KOPT-K1 (cell line): ENCODE measurements around the gene MRPL52.

Experiments used
- H3K27ac ChIP-seq: fragments of 200-600 bp; sonication (generic); 2 replicates; pipeline ENCODE4 v1.5.1; 2016; ENCODE audit warnings: antibody characterized with exemption, mild to moderate bottlenecking, low read depth, low read length; ENCODE audit not compliant: poor library complexity, severe bottlenecking
- H3K36me3 ChIP-seq: fragments of 200-600 bp; sonication (generic); 2 replicates; pipeline ENCODE4 v1.5.1; 2017; ENCODE audit warnings: antibody characterized with exemption, mild to moderate bottlenecking, low read length, moderate library complexity; ENCODE audit not compliant: insufficient read depth
- H3K9me3 ChIP-seq: fragments of 200-600 bp; sonication (generic); 2 replicates; pipeline ENCODE4 v1.5.1; 2017; ENCODE audit warnings: antibody characterized with exemption, low read length, mild to moderate bottlenecking; ENCODE audit not compliant: insufficient read depth, poor library complexity, severe bottlenecking

Gene MRPL52

DNA sequence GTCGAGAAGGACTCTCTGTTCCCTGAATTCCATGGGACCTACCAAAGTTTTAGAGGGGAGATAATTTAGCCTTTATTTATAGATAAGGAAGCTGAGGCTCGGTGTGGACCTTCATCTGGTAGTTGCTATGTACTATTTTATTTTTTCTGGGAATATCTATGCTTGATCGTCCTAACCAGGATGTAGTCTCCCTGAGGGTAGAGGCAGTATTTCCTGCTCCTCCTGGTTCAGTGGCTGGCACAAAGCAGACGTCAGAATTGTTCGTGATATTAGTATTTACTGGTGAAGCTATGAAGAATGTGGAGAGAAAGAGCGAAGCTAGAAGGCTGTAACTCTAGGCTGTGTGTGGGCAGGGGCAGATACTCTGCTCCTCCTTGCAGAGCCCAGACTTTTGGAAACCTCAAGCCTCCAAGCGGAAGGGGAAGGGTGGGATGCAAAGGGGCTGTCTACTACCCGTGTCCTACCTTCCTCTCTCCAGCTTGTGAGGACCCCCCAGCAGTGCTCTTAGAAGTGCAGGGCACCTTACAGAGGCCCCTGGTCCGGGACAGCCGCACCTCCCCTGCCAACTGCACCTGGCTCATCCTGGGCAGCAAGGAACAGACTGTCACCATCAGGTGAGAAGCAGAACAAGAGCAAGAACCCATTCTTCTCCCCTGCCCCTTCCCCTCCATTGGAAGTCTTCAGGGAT, 43.3 kb downstream of the MRPL52 start:
- H3K36me3 ChIP-seq, result peaks cover 30% of the 10 kb centered on the region; the same call in 1 of the 2 replicates
- H3K27ac ChIP-seq, result no peak overlapping the region
- no peaks in the 10 kb centered on the region for H3K9me3 ChIP-seq

DNA sequence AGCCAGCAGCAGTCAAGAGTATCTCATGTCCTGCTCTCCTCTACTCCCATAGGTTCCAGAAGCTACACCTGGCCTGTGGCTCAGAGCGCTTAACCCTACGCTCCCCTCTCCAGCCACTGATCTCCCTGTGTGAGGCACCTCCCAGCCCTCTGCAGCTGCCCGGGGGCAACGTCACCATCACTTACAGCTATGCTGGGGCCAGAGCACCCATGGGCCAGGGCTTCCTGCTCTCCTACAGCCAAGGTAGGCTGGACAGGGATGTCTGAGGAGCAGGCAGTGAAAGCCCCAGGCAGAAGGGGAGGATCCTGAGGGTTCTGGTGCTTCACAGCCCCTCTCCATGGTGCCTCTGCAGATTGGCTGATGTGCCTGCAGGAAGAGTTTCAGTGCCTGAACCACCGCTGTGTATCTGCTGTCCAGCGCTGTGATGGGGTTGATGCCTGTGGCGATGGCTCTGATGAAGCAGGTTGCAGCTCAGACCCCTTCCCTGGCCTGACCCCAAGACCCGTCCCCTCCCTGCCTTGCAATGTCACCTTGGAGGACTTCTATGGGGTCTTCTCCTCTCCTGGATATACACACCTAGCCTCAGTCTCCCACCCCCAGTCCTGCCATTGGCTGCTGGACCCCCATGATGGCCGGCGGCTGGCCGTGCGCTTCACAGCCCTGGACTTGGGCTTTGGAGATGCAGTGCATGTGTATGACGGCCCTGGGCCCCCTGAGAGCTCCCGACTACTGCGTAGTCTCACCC, 45.5 kb downstream of the MRPL52 start:
- Histone ChIP-seq H3K9me3 (no peaks in the 10 kb centered on the region), H3K36me3 (peaks cover 30% of the 10 kb centered on the region; the same call in 1 of the 2 replicates), H3K27ac (no peak overlapping the region)

DNA sequence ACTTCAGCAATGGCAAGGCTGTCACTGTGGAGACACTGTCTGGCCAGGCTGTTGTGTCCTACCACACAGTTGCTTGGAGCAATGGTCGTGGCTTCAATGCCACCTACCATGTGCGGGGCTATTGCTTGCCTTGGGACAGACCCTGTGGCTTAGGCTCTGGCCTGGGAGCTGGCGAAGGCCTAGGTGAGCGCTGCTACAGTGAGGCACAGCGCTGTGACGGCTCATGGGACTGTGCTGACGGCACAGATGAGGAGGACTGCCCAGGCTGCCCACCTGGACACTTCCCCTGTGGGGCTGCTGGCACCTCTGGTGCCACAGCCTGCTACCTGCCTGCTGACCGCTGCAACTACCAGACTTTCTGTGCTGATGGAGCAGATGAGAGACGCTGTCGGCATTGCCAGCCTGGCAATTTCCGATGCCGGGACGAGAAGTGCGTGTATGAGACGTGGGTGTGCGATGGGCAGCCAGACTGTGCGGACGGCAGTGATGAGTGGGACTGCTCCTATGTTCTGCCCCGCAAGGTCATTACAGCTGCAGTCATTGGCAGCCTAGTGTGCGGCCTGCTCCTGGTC, 46.1 kb downstream of the MRPL52 start:
- Histone ChIP-seq H3K9me3 (no peaks in the 10 kb centered on the region), H3K36me3 (peaks cover 30% of the 10 kb centered on the region; the same call in 1 of the 2 replicates), H3K27ac (no peak overlapping the region)

DNA sequence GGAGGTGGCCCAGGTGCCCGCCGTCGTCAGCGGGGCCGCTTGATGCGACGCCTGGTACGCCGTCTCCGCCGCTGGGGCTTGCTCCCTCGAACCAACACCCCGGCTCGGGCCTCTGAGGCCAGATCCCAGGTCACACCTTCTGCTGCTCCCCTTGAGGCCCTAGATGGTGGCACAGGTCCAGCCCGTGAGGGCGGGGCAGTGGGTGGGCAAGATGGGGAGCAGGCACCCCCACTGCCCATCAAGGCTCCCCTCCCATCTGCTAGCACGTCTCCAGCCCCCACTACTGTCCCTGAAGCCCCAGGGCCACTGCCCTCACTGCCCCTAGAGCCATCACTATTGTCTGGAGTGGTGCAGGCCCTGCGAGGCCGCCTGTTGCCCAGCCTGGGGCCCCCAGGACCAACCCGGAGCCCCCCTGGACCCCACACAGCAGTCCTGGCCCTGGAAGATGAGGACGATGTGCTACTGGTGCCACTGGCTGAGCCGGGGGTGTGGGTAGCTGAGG, 47.4 kb downstream of the MRPL52 start:
- Histone ChIP-seq H3K36me3 (peaks cover 30% of the 10 kb centered on the region; the same call in 1 of the 2 replicates), H3K27ac (no peak overlapping the region), H3K9me3 (no peaks in the 10 kb centered on the region)

DNA sequence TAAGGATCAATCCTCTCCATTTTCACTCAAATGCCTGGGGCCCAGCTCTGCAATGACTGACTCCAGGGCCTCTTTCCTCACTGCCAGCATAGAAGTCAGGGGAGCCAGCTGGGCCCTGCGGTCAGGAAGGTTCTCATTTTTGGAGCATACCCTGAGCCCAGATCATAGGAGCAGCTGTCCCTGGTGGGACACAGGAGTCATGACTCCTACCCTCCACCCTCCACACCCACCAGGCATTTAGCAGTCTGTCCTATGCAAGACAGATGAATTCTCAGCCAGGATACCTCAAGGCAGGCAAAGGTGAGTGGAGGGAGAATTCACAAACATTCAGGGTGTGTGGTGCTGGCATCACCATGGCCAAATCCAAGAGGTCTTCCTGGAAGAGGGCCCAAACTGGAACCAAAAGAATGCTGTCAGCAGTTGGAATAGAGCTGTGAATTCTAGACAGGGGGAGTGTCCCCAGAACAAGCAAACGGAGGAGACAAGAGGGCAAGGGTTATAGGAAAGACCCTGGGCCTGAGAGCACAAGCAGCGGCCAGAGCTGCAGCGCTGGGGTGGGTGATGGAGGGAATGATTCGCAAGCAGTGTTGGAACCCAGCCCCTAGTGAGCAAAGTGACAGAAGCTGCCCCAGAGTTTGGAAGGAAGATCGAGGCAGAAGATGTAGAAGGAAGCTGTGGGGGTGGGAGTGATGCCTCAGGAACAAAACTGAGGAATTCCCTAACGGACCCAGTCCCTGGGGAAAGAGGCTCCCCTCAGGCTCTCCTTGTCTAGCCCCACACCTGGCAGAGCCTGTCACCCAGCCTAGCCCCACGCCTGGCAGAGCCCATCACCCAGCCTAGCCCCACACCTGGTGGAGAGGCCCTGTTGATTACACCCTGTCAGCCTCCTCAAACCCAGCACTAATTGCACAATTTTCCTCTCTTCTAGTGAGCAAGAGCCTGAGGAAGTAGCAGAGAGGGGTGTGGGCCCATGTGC, 48.9 kb downstream of the MRPL52 start:
- no peaks in the 10 kb centered on the region for H3K9me3 ChIP-seq
- H3K27ac ChIP-seq, result no peak overlapping the region
- H3K36me3 ChIP-seq, result peaks cover 29% of the 10 kb centered on the region; the same call in 1 of the 2 replicates

DNA sequence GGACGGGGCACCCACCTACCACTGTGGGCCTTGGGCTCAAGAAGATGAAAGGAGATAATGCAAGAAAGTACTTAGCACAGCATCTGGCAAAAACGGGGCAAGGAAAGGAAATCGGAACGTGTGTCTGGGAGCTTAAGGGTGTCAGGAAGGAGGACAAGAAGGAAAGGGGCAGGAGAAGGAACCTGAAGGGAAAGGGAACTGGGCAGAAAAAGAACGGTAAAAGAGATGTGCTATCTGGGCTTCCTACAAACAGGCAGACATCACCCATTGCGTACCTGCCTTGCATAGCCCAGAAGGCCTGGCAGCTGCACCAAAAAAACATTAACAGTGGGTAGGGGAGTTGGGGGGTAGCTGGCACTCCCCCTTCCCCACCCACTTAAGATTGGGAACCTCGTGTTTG, 52.4 kb downstream of the MRPL52 start:
- H3K27ac ChIP-seq, result no peak overlapping the region
- H3K36me3 ChIP-seq, result no peaks in the 10 kb centered on the region
- no peaks in the 10 kb centered on the region for H3K9me3 ChIP-seq

DNA sequence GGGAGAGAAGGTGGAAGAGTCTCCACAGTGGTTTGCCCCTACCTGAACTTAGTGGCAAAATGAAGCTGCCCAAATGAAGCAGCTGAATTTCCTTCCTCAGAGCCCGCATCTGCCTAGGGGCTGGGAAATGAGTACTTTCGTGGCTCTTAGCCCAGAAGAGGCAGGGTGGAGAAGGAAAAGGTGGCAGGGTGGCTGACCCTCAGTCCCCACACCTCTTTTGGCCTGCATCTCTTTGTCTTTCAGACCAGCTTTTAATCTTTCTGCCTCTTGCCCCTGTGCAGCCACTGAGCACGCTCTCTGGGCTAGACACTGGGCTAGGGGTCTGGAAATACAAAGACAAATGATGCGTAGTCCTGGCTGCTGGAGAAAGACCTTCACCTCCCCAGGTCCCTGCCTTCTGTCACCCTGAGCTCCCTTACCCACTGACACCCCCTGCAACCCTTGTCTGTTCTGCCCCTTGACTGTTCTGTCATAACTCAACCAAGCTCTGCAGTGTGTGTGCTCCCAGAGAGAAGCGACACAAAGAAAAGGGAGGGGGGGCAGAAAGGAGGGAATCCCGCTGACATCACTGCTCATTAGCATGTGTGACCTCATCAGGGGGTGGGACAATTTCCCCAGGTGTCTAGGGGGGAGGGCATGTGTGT, 53.0 kb downstream of the MRPL52 start:
- Histone ChIP-seq H3K27ac (no peak overlapping the region), H3K36me3 (no peaks in the 10 kb centered on the region), H3K9me3 (no peaks in the 10 kb centered on the region)

DNA sequence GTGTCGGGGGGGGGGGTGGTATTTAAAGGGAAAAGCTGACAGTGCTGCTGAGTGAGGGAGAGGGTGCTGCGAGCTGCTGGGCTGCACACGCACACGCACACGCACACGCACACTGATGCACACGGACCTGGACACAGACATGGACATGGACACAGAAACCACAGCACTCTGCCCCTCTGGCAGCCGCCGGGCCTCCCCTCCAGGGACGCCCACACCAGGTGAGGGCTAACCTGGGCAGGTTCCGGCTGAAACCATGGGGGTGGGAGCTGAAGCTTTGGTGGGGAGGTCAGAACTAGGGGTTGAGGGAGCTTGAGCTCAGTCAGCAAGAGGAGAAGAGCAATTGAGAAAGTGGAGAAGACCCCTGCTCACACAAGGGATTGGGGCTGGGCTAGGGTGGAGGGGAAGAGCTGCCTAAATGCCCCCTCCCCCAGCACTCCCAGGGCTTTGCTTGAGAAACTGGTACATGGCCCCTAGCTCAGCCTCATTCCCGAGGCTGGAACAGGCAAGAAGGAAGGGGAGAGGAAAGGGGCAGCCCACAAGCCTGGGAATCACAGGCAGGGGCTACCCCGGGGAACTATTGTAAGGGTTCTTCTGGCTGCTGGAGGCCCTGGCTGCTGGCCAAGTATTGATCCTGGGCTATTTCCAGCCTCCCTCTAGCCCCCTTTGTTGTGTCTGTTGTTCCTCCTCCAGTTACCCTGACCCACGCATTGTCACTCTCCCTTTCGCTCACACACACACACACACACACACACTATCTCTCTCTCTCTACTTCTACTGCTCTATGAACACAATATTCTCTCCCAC, 53.7 kb downstream of the MRPL52 start, which contains the start of gene REM2:
Gene REM2, plus strand, starts transcription at position 50 of the 804 bp plus-strand sequence. Its CDS starts 66 bp downstream, at position 116.
- H3K9me3 ChIP-seq, result no peaks in the 10 kb centered on the region

DNA sequence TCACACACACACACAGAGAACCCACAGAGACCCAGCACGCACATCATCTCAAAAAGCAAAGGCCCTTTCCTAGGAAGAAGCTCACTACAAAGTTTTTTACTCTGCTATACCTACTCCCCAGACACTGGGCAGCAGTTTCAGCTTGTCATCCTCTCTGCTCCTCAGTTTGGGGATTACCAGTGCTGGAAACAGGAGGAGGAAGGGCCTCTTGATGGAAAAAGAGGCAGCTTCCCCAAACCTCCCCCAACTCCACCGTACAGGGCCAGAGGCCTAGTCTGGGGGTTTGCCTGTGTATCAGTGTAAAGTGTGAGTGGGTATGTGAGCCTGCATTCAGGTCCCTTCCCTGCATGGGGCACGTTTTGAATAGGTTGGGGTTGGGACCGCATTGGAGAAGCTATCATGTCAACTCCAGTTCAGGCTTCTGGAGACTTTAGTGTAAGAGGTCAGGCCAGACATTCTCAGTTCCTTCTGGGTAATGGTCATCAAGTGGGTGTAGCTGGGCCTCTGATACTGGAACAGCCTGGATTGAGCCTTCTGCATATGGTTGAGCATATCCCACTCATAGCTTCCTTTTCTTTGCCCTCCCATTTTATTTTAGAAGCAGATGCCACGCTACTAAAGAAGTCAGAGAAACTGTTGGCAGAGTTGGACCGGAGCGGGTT, 54.5 kb downstream of the MRPL52 start:
- Histone ChIP-seq H3K36me3 (no peaks in the 10 kb centered on the region), H3K9me3 (no peaks in the 10 kb centered on the region), H3K27ac (no peak overlapping the region)

More for the DNA sequence above, 53.7 kb downstream of the MRPL52 start, which contains the start of gene REM2:
- no peak within 1 kb of the TSS for H3K27ac ChIP-seq
- no peaks in the 10 kb centered on the region for H3K36me3 ChIP-seq
